Neutrophil (primary cell): ENCODE measurements around the gene METTL1.

Experiments
- H3K27ac ChIP-seq: fragments of 200-600 bp; sonication (generic); 2 replicates; pipeline ENCODE4 v1.5.1; 2016; ENCODE audit warnings: mild to moderate bottlenecking, moderate library complexity
- H3K27me3 ChIP-seq: fragments of 200-600 bp; sonication (generic); 2 replicates; pipeline ENCODE4 v1.6.0; 2016; ENCODE audit warnings: mild to moderate bottlenecking
- H3K36me3 ChIP-seq: fragments of 200-600 bp; sonication (generic); 2 replicates; pipeline ENCODE4 v1.5.1; 2017
- H3K4me1 ChIP-seq, 2 experiments: fragments of 200-600 bp in 1 of 2; sonication (generic) in 1 of 2; 1 replicate in 1 of 2; 2 replicates in 1 of 2; pipeline versions ENCODE4 v1.5.1 to v1.6.1; 2013 to 2016; ENCODE audit warnings: low read depth in 1 of 2, low read length in 1 of 2, mild to moderate bottlenecking in 1 of 2, moderate library complexity in 1 of 2; ENCODE audit not compliant: control insufficient read depth in 1 of 2, insufficient read depth in 1 of 2
- H3K4me3 ChIP-seq, 2 experiments: fragments of 200-600 bp in 1 of 2; sonication (generic) in 1 of 2; 1 replicate in 1 of 2; 2 replicates in 1 of 2; pipeline ENCODE4 v1.5.1; 2013 to 2016; ENCODE audit warnings: low read depth in 1 of 2, low read length in 1 of 2, mild to moderate bottlenecking in 1 of 2, moderate library complexity in 1 of 2
- H3K9me3 ChIP-seq: fragments of 200-600 bp; sonication (generic); 2 replicates; pipeline ENCODE4 v1.5.1; 2016
- CTCF ChIP-seq: fragments of 200-600 bp; sonication (generic); IDR thresholded peaks from 2 replicates; pipeline ENCODE4 v1.5.1; 2016; ENCODE audit warnings: antibody characterized with exemption

The METTL1 gene

GRCh38 chr12:57811028-57811755 is 39.3 kb upstream of the METTL1 start:
- H3K27me3 ChIP-seq = no peaks in the 10 kb centered on the region
- no peaks in the 10 kb centered on the region for H3K9me3 ChIP-seq
- no peak overlapping the region for H3K4me3 ChIP-seq
- peaks cover 5 to 6% of the 10 kb centered on the region in 2 experiments for H3K4me1 ChIP-seq
- H3K36me3 ChIP-seq = peaks cover 54% of the 10 kb centered on the region
- TF ChIP-seq CTCF = no peak
- no peak overlapping the region for H3K27ac ChIP-seq

- no peak for TF ChIP-seq CTCF
- H3K4me1 ChIP-seq = no peaks in the 10 kb centered on the region
- H3K36me3 ChIP-seq = peaks cover 54% of the 10 kb centered on the region
- H3K27ac ChIP-seq = no peak overlapping the region
- no peaks in the 10 kb centered on the region for H3K27me3 ChIP-seq
- H3K4me3 ChIP-seq = no peak overlapping the region
- no peaks in the 10 kb centered on the region for H3K9me3 ChIP-seq
These were observed 38.5 kb upstream of the METTL1 start for GRCh38 chr12:57810450-57810849.

GRCh38 chr12:57809425-57809824 is 37.5 kb upstream of the METTL1 start:
- Histone ChIP-seq H3K9me3 (no peaks in the 10 kb centered on the region), H3K27me3 (no peaks in the 10 kb centered on the region), H3K4me1 (no peaks in the 10 kb centered on the region), H3K4me3 (no peak overlapping the region), H3K36me3 (peaks cover 54% of the 10 kb centered on the region), H3K27ac (no peak overlapping the region)
- no peak for TF ChIP-seq CTCF

- Histone ChIP-seq H3K27ac (no peak overlapping the region), H3K36me3 (peaks cover 63% of the 10 kb centered on the region), H3K4me1 (no peaks in the 10 kb centered on the region), H3K9me3 (no peaks in the 10 kb centered on the region), H3K27me3 (no peaks in the 10 kb centered on the region), H3K4me3 (no peak overlapping the region)
- TF ChIP-seq CTCF = no peak
These were observed 36.4 kb upstream of the METTL1 start for GRCh38 chr12:57808351-57808750.

GRCh38 chr12:57807285-57807684 is 35.4 kb upstream of the METTL1 start:
- no peak for TF ChIP-seq CTCF
- H3K27me3 ChIP-seq = no peaks in the 10 kb centered on the region
- peaks cover 74% of the 10 kb centered on the region for H3K36me3 ChIP-seq
- no peaks in the 10 kb centered on the region for H3K9me3 ChIP-seq
- no peak overlapping the region for H3K27ac ChIP-seq
- no peak overlapping the region for H3K4me3 ChIP-seq
- no peaks in the 10 kb centered on the region for H3K4me1 ChIP-seq
